ENCODE data around the gene MSH2.

DNA sequence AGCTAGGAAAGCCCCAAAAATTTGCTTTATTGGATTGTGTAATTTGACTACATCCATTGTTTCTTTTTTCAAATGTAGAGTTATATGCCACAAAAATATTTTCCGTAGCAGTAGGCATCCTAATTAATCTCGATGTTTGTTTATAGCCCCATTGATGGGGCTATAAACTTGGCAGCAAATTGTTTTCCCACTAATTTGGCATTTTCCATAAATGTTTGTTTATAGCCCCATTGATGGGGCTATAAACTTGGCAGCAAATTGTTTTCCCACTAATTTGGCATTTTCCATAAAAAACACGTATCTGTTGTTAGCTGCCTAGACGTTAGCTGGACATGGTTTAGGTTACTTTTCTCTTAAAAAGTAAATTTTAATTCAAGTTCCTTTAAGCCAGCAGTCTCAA, 23.8 kb downstream of the MSH2 start:
- TF ChIP-seq HNF4A (conservative IDR thresholded peaks at IDR 0.05): no peak
- no peak for TF ChIP-seq TAF1 (conservative IDR thresholded peaks at IDR 0.05)
- TF ChIP-seq CTCF (IDR thresholded peaks at IDR 0.05; ENCODE audit: low read depth, low read length, missing input control): no peak
- TF ChIP-seq SP1 (IDR thresholded peaks at IDR 0.05): no peak
- TF ChIP-seq, protein P1, sequence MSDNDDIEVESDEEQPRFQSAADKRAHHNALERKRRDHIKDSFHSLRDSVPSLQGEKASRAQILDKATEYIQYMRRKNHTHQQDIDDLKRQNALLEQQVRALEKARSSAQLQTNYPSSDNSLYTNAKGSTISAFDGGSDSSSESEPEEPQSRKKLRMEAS (IDR thresholded peaks at IDR 0.05): no peak
- no peak for TF ChIP-seq JUND (IDR thresholded peaks at IDR 0.05)
- TF ChIP-seq RAD21 (IDR thresholded peaks at IDR 0.05): no peak
- no peak for TF ChIP-seq EGR1 (IDR thresholded peaks at IDR 0.05; ENCODE audit: low read depth in 2 of 2)
- no peak for TF ChIP-seq NR2F2 (IDR thresholded peaks at IDR 0.05)
- no peak for TF ChIP-seq ZBTB33 (IDR thresholded peaks at IDR 0.05)
- TF ChIP-seq RXRA (IDR thresholded peaks at IDR 0.05): no peak
- no peak for TF ChIP-seq YY1 (IDR thresholded peaks at IDR 0.05)
- TF ChIP-seq GABPA (IDR thresholded peaks at IDR 0.05 in 1 of 2, conservative IDR thresholded peaks at IDR 0.05 in 1 of 2): no peak
- TF ChIP-seq, protein P2, sequence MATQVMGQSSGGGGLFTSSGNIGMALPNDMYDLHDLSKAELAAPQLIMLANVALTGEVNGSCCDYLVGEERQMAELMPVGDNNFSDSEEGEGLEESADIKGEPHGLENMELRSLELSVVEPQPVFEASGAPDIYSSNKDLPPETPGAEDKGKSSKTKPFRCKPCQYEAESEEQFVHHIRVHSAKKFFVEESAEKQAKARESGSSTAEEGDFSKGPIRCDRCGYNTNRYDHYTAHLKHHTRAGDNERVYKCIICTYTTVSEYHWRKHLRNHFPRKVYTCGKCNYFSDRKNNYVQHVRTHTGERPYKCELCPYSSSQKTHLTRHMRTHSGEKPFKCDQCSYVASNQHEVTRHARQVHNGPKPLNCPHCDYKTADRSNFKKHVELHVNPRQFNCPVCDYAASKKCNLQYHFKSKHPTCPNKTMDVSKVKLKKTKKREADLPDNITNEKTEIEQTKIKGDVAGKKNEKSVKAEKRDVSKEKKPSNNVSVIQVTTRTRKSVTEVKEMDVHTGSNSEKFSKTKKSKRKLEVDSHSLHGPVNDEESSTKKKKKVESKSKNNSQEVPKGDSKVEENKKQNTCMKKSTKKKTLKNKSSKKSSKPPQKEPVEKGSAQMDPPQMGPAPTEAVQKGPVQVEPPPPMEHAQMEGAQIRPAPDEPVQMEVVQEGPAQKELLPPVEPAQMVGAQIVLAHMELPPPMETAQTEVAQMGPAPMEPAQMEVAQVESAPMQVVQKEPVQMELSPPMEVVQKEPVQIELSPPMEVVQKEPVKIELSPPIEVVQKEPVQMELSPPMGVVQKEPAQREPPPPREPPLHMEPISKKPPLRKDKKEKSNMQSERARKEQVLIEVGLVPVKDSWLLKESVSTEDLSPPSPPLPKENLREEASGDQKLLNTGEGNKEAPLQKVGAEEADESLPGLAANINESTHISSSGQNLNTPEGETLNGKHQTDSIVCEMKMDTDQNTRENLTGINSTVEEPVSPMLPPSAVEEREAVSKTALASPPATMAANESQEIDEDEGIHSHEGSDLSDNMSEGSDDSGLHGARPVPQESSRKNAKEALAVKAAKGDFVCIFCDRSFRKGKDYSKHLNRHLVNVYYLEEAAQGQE (IDR thresholded peaks at IDR 0.05): no peak
